ENCODE measurements around the gene ZNF831.

The ZNF831 gene

GRCh38 chr20:59192533-59192896 lies 28.9 kb downstream of the ZNF831 start:
- no peak overlapping the region for H3K4me3 ChIP-seq (replicated peaks in 1 of 2; ENCODE audit: low read depth in 2 of 2, low read length in 2 of 2)
- DNase-seq (ENCODE audit: low read depth in 2 of 2), result no peak
- no peak for TF ChIP-seq CTCF (IDR thresholded peaks at IDR 0.05; ENCODE audit: low read depth, low read length)

DNA sequence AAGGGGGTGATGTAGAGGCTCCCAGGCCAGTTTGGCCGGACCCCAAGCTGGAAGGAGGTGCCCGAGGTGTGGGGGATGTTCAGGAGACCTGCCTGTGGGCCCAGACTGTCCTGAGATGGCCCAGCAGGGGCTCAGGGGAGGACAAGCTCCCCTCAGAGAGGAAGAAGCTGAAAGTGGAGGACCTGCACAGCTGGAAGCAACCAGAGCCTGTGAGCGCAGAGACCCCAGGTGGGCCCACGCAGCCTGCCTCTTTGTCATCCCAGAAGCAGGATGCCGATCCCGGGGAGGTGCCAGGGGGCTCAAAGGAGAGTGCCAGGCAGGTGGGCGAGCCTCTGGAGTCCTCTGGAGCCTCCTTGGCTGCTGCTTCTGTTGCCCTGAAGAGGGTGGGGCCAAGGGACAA lies 29.7 kb downstream of the ZNF831 start:
- DNase-seq (ENCODE audit: low read depth in 2 of 2), result no peak
- no peak for TF ChIP-seq CTCF (IDR thresholded peaks at IDR 0.05; ENCODE audit: low read depth, low read length)
- no peak overlapping the region for H3K4me3 ChIP-seq (replicated peaks in 1 of 2; ENCODE audit: low read depth in 2 of 2, low read length in 2 of 2)

DNA sequence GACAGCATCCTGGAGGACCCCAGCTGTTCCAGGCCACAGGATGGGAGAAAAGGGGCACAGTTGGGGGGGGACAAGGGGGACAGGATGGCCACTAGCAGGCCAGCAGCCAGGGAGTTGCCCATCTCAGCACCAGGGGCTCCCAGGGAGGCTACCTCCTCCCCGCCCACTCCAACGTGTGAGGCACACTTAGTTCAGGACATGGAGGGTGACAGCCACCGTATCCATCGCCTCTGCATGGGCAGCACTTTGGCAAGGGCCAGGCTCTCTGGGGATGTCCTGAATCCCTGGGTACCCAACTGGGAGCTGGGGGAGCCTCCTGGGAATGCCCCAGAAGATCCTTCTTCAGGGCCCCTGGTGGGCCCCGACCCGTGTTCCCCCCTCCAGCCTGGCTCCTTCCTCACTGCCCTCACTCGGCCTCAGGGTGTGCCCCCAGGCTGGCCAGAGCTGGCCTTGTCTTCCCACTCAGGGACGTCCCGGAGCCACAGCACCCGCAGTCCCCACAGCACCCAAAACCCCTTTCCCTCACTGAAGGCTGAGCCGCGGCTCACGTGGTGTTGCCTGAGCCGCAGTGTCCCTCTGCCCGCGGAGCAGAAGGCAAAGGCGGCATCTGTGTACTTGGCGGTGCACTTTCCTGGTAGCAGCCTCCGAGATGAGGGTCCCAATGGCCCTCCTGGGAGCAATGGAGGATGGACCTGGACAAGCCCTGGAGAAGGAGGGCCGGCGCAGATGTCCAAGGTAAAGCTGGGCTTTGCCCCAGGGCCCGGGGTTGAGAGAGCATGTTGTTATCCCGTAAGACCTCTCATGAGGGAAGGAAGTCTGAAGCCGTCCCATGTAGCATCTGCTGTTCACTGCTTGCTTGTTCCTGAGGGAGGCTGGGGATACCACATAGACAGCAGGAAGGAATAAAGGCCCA lies 30.7 kb downstream of the ZNF831 start:
- DNase-seq (ENCODE audit: low read depth in 2 of 2), result no peak
- no peak overlapping the region for H3K4me3 ChIP-seq (replicated peaks in 1 of 2; ENCODE audit: low read depth in 2 of 2, low read length in 2 of 2)
- no peak for TF ChIP-seq CTCF (IDR thresholded peaks at IDR 0.05; ENCODE audit: low read depth, low read length)

GRCh38 chr20:59195316-59195993 lies 31.8 kb downstream of the ZNF831 start:
- TF ChIP-seq CTCF (IDR thresholded peaks at IDR 0.05; ENCODE audit: low read depth, low read length), result no peak
- DNase-seq (ENCODE audit: low read depth in 2 of 2), result no peak
- no peak overlapping the region for H3K4me3 ChIP-seq (replicated peaks in 1 of 2; ENCODE audit: low read depth in 2 of 2, low read length in 2 of 2)

DNA sequence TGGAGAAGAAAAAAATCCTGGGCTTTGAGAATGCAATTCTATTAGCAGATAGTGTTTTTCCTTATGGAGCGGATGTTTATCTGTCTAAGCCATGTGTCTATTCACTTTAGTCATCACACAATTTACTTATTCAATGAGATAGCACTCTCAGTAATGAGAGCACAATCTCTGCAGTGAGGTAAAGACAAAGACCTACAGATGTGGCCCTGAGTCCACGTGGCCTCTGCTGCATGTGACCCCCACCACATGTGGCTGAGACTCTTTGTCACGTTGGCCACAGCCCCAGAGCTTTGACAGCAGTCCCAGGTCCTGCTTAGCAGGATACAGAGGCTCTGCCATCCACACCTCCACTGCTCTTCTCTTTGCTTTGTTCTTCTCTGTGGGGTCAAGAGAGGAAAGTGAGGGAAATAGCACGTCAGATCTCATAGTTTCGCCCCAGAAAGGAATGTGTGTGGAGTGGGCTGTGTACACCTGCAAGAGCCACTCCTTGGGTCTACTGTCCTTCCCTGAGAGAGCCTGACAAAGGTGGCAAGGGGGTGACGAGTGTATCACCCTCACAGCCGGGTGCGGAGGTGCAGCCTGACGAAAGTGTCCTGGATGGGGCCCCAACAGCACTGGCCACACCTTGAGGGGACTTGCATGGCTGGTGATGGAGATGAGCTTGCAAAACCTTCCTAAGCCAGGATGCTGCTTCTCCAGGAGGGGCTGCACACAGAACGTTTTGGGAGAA lies 40.7 kb downstream of the ZNF831 start:
- TF ChIP-seq CTCF (IDR thresholded peaks at IDR 0.05; ENCODE audit: low read depth, low read length), result no peak
- DNase-seq (ENCODE audit: low read depth in 2 of 2), result no peak
- H3K4me3 ChIP-seq (replicated peaks in 1 of 2; ENCODE audit: low read depth in 2 of 2, low read length in 2 of 2), result no peak overlapping the region

DNA sequence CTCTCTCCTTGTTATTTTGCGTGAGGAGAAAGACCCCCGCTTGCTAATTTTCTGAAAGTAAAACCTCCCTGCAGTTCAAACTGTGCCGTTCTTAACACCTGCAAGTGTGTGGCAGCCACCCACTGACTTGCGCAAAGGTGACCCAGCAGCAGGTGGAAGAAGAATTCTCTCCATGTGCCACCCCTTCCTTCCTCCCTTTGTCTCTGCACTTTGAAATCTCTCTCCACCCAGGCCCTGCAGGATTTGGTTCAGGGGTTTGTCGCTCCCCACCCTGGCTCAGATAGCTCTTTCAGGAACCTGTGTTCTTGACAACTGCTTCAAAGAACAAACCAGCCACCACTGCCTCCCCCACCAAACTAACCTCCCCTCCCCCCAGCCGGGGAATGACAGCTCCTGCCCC lies 41.4 kb downstream of the ZNF831 start:
- TF ChIP-seq CTCF (IDR thresholded peaks at IDR 0.05; ENCODE audit: low read depth, low read length), result no peak
- no peak overlapping the region for H3K4me3 ChIP-seq (replicated peaks in 1 of 2; ENCODE audit: low read depth in 2 of 2, low read length in 2 of 2)
- DNase-seq (ENCODE audit: low read depth in 2 of 2), result no peak

All from cardiac fibroblast (primary cell).